H9 (cell line): ENCODE data around the gene MMP23B. TPM values are rescaled to one million over a fixed set of nuclear protein-coding genes. Genes with fewer than 3 reads are reported as not detected.

Source experiments
- DNase-seq: peaks from one replicate; pipeline ENCODE4 v3.0.0-alpha.2; 2017
- H2AFZ ChIP-seq: one replicate; pipeline ENCODE4 v1.6.1; 2013; ENCODE audit warnings: mild to moderate bottlenecking, low read length, control low read depth, moderate library complexity
- H2AK5ac ChIP-seq: 2 replicates; pipeline ENCODE4 v1.6.1; 2013; ENCODE audit warnings: low read length, control low read depth, mixed read lengths; ENCODE audit not compliant: insufficient read length
- H2BK120ac ChIP-seq: one replicate; pipeline ENCODE4 v1.6.1; 2013; ENCODE audit warnings: low read depth, mild to moderate bottlenecking, low read length, control low read depth, inconsistent platforms; ENCODE audit not compliant: poor library complexity, severe bottlenecking
- H2BK12ac ChIP-seq: 2 replicates; pipeline ENCODE4 v1.6.1; 2013; ENCODE audit warnings: low read length, control low read depth, mixed read lengths, low read depth; ENCODE audit not compliant: insufficient read length
- H2BK15ac ChIP-seq: 2 replicates; pipeline ENCODE4 v1.6.1; 2013; ENCODE audit warnings: low read depth, low read length, control low read depth
- H2BK20ac ChIP-seq: one replicate; pipeline ENCODE4 v1.6.1; 2013; ENCODE audit warnings: low read depth, mild to moderate bottlenecking, low read length, control low read depth, inconsistent platforms; ENCODE audit not compliant: poor library complexity, severe bottlenecking
- H2BK5ac ChIP-seq: 2 replicates; pipeline ENCODE4 v1.6.1; 2013; ENCODE audit warnings: low read length, control low read depth, mixed read lengths; ENCODE audit not compliant: insufficient read length
- H3K14ac ChIP-seq: 2 replicates; pipeline ENCODE4 v1.6.1; 2013; ENCODE audit warnings: low read length, control low read depth; ENCODE audit not compliant: insufficient read depth
- H3K18ac ChIP-seq: 2 replicates; pipeline ENCODE4 v1.6.1; 2013; ENCODE audit warnings: low read depth, mild to moderate bottlenecking, mixed read lengths, low read length, control low read depth; ENCODE audit not compliant: insufficient read length
- H3K23ac ChIP-seq: 2 replicates; pipeline ENCODE4 v1.6.1; 2013; ENCODE audit warnings: low read length, control low read depth, mixed read lengths, low read depth; ENCODE audit not compliant: insufficient read length
- H3K23me2 ChIP-seq: 2 replicates; pipeline ENCODE4 v1.6.1; 2013; ENCODE audit warnings: low read depth, mild to moderate bottlenecking, mixed read lengths, low read length, control low read depth; ENCODE audit not compliant: insufficient read length, poor library complexity, severe bottlenecking
- H3K27ac ChIP-seq: 2 replicates; pipeline ENCODE4 v1.5.1; 2013; ENCODE audit warnings: low read length, control low read depth, mixed read lengths, low read depth; ENCODE audit not compliant: insufficient read length
- H3K27me3 ChIP-seq: 2 replicates; pipeline ENCODE4 v1.6.1; 2013; ENCODE audit warnings: low read length, control low read depth, inconsistent platforms; ENCODE audit not compliant: insufficient read depth
- H3K4ac ChIP-seq: 2 replicates; pipeline ENCODE4 v1.6.1; 2013; ENCODE audit warnings: low read depth, mild to moderate bottlenecking, control low read depth, inconsistent platforms, low read length, moderate library complexity
- H3K4me1 ChIP-seq: 2 replicates; pipeline ENCODE4 v1.6.1; 2013; ENCODE audit warnings: low read length, control low read depth, inconsistent platforms; ENCODE audit not compliant: insufficient read depth
- H3K4me2 ChIP-seq: 2 replicates; pipeline ENCODE4 v1.6.1; 2013; ENCODE audit warnings: low read length, control low read depth, mixed read lengths; ENCODE audit not compliant: insufficient read length, insufficient read depth
- H3K56ac ChIP-seq: 2 replicates; pipeline ENCODE4 v1.6.1; 2013; ENCODE audit warnings: low read depth, mild to moderate bottlenecking, mixed read lengths, low read length, control low read depth; ENCODE audit not compliant: insufficient read length
- H3K79me1 ChIP-seq: 2 replicates; pipeline ENCODE4 v1.6.1; 2013; ENCODE audit warnings: low read depth, mild to moderate bottlenecking, moderate library complexity, low read length, control low read depth, inconsistent platforms; ENCODE audit not compliant: insufficient read depth, poor library complexity, severe bottlenecking
- H3K79me2 ChIP-seq: 2 replicates; pipeline ENCODE4 v1.6.1; 2013; ENCODE audit warnings: low read length, control low read depth, inconsistent platforms; ENCODE audit not compliant: insufficient read depth
- H3K9ac ChIP-seq: 2 replicates; pipeline ENCODE4 v1.6.1; 2013; ENCODE audit warnings: low read length, control low read depth, mixed read lengths; ENCODE audit not compliant: insufficient read length; ENCODE audit errors: extremely low read depth
- H3K9me3 ChIP-seq: one replicate; pipeline ENCODE4 v1.6.1; 2013; ENCODE audit warnings: low read depth, low read length, inconsistent platforms; ENCODE audit not compliant: control insufficient read depth
- H3T11ph ChIP-seq: one replicate; pipeline ENCODE4 v1.6.1; 2013; ENCODE audit warnings: mild to moderate bottlenecking, low read length, control low read depth, inconsistent platforms
- H4K20me1 ChIP-seq: one replicate; pipeline ENCODE4 v1.6.1; 2013; ENCODE audit not compliant: control insufficient read depth, insufficient read length, insufficient read depth
- H4K5ac ChIP-seq: 2 replicates; pipeline ENCODE4 v1.6.1; 2013; ENCODE audit warnings: low read depth, mild to moderate bottlenecking, mixed read lengths, low read length, control low read depth; ENCODE audit not compliant: insufficient read length
- H4K8ac ChIP-seq: replicated peaks from 2 replicates; pipeline ENCODE4 v1.6.1; 2013; ENCODE audit warnings: low read length, control low read depth, mixed read lengths, low read depth; ENCODE audit not compliant: insufficient read length
- H4K91ac ChIP-seq: 2 replicates; pipeline ENCODE4 v1.6.1; 2013; ENCODE audit warnings: low read depth, mild to moderate bottlenecking, moderate library complexity, mixed read lengths, low read length, control low read depth; ENCODE audit not compliant: insufficient read length
- H3K27ac Mint-ChIP-seq, 3 experiments: 2 replicates in 2 of 3; 3 replicates in 1 of 3; pipeline ENCODE4 v1.8.0; 2020 to 2021; ENCODE audit warnings: mixed read lengths in 3 of 3, mild to moderate bottlenecking in 1 of 3, moderate library complexity in 1 of 3
- H3K27me3 Mint-ChIP-seq: 2 replicates; pipeline ENCODE4 v1.8.0; 2021; ENCODE audit warnings: low read depth, mild to moderate bottlenecking, moderate library complexity, mixed read lengths
- H3K36me3 Mint-ChIP-seq, 3 experiments: 2 replicates in 2 of 3; 3 replicates in 1 of 3; pipeline ENCODE4 v1.8.0; 2020 to 2021; ENCODE audit warnings: low read depth in 3 of 3, mixed read lengths in 3 of 3; ENCODE audit not compliant: insufficient read depth in 1 of 3
- H3K4me1 Mint-ChIP-seq, 2 experiments: 2 replicates each; pipeline ENCODE4 v1.8.0; 2020; ENCODE audit warnings: mixed read lengths in 2 of 2
- H3K4me3 Mint-ChIP-seq, 2 experiments: 2 replicates in 1 of 2; 3 replicates in 1 of 2; pipeline ENCODE4 v1.8.0; 2020 to 2021; ENCODE audit warnings: mild to moderate bottlenecking in 2 of 2, mixed read lengths in 2 of 2, moderate library complexity in 1 of 2
- H3K9me3 Mint-ChIP-seq, 2 experiments: 2 replicates in 1 of 2; 3 replicates in 1 of 2; pipeline ENCODE4 v1.8.0; 2020; ENCODE audit warnings: mild to moderate bottlenecking in 2 of 2, mixed read lengths in 2 of 2, moderate library complexity in 1 of 2
- CTCF ChIP-seq: fragments of 200-600 bp; sonication (generic); conservative IDR thresholded peaks from 3 replicates; pipeline ENCODE4 v1.8.0; 2021; ENCODE audit warnings: antibody characterized with exemption, mild to moderate bottlenecking
- WGBS: extraction: QIAGEN DNeasy Blood & Tissue Kit; methylation state at CpG from one replicate; pipeline ENCODE4 v1.1.7; 2013; ENCODE audit warnings: missing lambda C conversion rate, low lambda C conversion rate, mixed read lengths; ENCODE audit not compliant: insufficient read length; ENCODE audit errors: extremely low coverage; 5-methylcytosine and 5-hydroxymethylcytosine counted together
- total RNA-seq: library from RNA; stranded (reverse); gene quantifications from 2 replicates; pipeline ENCODE4 v1.2.1, GENCODE V29; 2021

Gene MMP23B
- total RNA-seq, 1 experiment from 2014 or later: 12.5 TPM

GRCh38 chr1:1664941-1665814, 33.2 kb downstream of the MMP23B start:
- Histone ChIP-seq H2AFZ (no peak overlapping the region), H3K23me2 (no peaks in the 10 kb centered on the region), H2BK20ac (no peak overlapping the region), H3K27me3 (no peaks in the 10 kb centered on the region), H3T11ph (no peak overlapping the region), H3K9me3 (no peaks in the 10 kb centered on the region), H3K4me2 (no peak overlapping the region), H3K4me1 (no peaks in the 10 kb centered on the region), H3K79me1 (no peaks in the 10 kb centered on the region), H3K27ac (no peak overlapping the region), H4K91ac (no peak overlapping the region), H3K79me2 (no peaks in the 10 kb centered on the region), H4K20me1 (no peaks in the 10 kb centered on the region), H3K14ac (no peak overlapping the region), H3K23ac (no peak overlapping the region), H2AK5ac (no peak overlapping the region), H2BK120ac (no peak overlapping the region), H4K5ac (no peak overlapping the region), H3K56ac (no peak overlapping the region), H3K18ac (no peak overlapping the region), H2BK12ac (no peak overlapping the region), H3K9ac (no peak overlapping the region), H4K8ac (no peak overlapping the region), H2BK15ac (no peak overlapping the region), H2BK5ac (no peak overlapping the region), H3K4ac (no peak overlapping the region)
- no peak for TF ChIP-seq CTCF
- no peaks in the 10 kb centered on the region for H3K27me3 Mint-ChIP-seq
- no peaks in the 10 kb centered on the region for H3K4me1 Mint-ChIP-seq
- H3K36me3 Mint-ChIP-seq: peaks cover 7 to 33% (median 26%) of the 10 kb centered on the region in 3 experiments; a peak in 6 of 7 replicates
- H3K4me3 Mint-ChIP-seq: no peak overlapping the region
- H3K9me3 Mint-ChIP-seq: no peaks in the 10 kb centered on the region
- no peak for DNase-seq
- H3K27ac Mint-ChIP-seq: 0 out of 7 replicates have a peak overlapping the region, but pooled peaks of 1 of the 3 experiments have one; percentile 27
- no CpG with 5 or more reads among the region's 27 CpGs for WGBS
